Bronchial epithelial cell (primary cell): ENCODE data around the gene HAAO. TPM values are rescaled to one million over a fixed set of nuclear protein-coding genes. Genes with fewer than 3 reads are reported as not detected.

Source experiments
- DNase-seq: peaks from one replicate; pipeline ENCODE4 v3.0.0-alpha.2; 2010; ENCODE audit warnings: low read depth
- FAIRE-seq: peaks from 2 replicates; lab custom pipeline; 2011; peaks lifted over from hg19 to GRCh38; lab: Jason Lieb, UNC
- H3K27me3 ChIP-seq: 2 replicates; pipeline ENCODE4 v1.5.1; 2011; ENCODE audit warnings: low read length; ENCODE audit not compliant: control insufficient read depth, insufficient read depth
- H3K36me3 ChIP-seq: 2 replicates; pipeline ENCODE4 v1.5.1; 2011; ENCODE audit warnings: low read length; ENCODE audit not compliant: control insufficient read depth, insufficient read depth
- H3K4me3 ChIP-seq: 2 replicates; pipeline ENCODE4 v1.5.1; 2011; ENCODE audit warnings: mild to moderate bottlenecking, low read depth, low read length, control low read depth
- total RNA-seq: library from RNA; depleted of rRNA; stranded (reverse); fragments of >200 nt; gene quantifications from 2 replicates; pipeline ENCODE4 v1.2.1, GENCODE V29; 2014
- TF ChIP-seq, protein P1 (sequence below): IDR thresholded peaks from 2 replicates; pipeline ENCODE4 v1.5.1; 2011; ENCODE audit warnings: mild to moderate bottlenecking, moderate library complexity, low read length, control low read depth, inconsistent platforms; ENCODE audit not compliant: insufficient read depth, severe bottlenecking

The HAAO gene
- total RNA-seq, 1 donor from 2014 or later: not detected

DNA sequence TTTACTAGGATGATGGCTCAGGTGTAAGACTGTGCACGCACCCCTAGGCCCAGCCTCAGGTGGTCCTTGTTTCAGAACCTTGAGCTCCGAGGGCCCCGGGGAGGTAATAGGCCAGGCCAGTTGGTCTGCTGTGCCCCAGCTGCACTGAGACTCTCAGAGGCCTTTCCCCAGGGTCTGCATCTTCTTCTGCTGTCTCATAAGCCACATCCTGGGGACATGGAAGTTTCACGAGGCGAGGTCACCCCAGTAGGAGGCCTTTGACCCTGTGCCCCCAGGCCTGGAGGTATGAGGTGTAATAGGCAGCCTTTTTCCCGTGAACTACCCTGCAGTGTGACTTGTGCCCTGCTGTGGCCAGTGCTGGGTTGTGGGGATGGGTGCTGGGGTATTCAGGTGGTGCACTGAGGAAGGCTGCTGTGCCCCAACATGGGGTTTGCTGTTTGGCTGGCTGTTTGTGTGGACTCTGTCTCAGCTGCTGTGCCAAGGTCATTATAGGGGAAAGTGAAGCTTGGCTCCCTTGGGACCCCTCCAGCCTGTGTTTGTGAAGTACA, 35.3 kb downstream of the HAAO start:
- FAIRE-seq: no peak
- DNase-seq: no peak
- H3K4me3 ChIP-seq: no peak overlapping the region
- H3K36me3 ChIP-seq: no peaks in the 10 kb centered on the region
- no peaks in the 10 kb centered on the region for H3K27me3 ChIP-seq
- TF ChIP-seq, protein P1, sequence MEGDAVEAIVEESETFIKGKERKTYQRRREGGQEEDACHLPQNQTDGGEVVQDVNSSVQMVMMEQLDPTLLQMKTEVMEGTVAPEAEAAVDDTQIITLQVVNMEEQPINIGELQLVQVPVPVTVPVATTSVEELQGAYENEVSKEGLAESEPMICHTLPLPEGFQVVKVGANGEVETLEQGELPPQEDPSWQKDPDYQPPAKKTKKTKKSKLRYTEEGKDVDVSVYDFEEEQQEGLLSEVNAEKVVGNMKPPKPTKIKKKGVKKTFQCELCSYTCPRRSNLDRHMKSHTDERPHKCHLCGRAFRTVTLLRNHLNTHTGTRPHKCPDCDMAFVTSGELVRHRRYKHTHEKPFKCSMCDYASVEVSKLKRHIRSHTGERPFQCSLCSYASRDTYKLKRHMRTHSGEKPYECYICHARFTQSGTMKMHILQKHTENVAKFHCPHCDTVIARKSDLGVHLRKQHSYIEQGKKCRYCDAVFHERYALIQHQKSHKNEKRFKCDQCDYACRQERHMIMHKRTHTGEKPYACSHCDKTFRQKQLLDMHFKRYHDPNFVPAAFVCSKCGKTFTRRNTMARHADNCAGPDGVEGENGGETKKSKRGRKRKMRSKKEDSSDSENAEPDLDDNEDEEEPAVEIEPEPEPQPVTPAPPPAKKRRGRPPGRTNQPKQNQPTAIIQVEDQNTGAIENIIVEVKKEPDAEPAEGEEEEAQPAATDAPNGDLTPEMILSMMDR: no peak

DNA sequence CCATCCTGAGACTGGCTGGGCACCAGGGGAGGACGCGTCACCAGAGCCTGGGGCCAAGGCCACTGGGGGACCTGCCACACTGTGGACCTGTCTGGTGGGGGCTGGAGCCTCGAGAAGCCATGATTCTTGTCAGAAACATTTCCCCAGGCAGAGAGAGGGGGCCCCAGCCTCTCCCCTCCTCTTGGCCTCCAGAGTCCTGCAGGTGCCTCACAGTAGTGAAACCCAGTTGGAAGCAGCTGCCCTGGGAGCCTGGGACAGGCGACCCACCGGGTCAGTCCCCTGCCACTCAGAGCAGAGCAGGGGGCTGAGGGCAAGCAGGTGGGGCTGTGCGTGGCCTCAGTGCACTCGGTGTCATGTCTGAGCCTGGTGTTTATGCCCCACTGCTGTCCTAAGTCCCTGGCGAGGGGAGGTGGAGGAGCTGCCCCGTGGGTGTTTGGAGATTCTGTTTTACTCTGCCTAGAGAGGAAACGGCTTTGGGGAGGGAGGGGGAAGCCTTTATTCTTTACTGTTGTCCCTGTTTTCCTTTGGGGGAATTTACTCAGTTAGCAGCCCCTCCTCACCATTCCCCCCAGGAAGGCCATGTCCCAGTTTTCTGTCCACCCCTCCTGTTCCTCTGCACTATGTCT, 36.1 kb downstream of the HAAO start:
- H3K27me3 ChIP-seq: no peaks in the 10 kb centered on the region
- no peak overlapping the region for H3K4me3 ChIP-seq
- no peaks in the 10 kb centered on the region for H3K36me3 ChIP-seq
- TF ChIP-seq, protein P1: no peak
- FAIRE-seq (no peak), DNase-seq (no peak)

DNA sequence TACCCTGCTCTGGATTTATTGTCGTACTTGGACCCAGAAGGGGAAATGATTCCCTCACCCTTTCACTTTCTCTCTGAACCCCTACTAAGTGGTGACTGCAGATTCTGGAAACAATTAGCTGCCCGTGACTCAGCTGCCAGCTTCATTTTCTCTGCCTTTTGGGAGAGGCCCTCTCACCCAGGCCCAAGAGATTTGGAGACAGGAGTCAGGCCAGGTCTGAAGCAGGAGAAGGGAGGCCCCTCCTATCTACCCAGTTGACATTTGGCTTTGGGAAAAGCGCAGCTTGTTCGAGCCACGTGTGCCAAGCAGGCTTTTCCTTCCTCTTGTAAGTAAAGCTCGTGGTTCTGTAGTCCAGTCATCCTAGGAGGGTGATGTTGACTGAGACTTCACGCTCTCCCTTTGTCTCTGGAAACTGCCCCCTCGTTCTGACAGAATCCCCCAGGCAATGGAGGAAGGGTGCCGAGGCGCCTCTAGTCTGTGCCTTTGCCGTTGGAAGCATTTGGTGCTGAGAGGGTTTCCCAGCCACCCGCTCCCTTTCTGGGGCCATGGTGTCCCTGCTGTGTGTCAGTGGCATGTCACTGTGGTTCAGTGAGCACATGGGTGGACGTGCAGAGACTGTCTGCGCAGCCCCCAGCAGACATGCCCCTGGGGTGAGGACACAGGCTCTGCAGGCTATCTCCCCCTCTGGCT, 37.0 kb downstream of the HAAO start:
- TF ChIP-seq, protein P1: no peak
- Histone ChIP-seq H3K27me3 (no peaks in the 10 kb centered on the region), H3K4me3 (no peak overlapping the region), H3K36me3 (no peaks in the 10 kb centered on the region)
- no peak for FAIRE-seq
- DNase-seq: no peak

DNA sequence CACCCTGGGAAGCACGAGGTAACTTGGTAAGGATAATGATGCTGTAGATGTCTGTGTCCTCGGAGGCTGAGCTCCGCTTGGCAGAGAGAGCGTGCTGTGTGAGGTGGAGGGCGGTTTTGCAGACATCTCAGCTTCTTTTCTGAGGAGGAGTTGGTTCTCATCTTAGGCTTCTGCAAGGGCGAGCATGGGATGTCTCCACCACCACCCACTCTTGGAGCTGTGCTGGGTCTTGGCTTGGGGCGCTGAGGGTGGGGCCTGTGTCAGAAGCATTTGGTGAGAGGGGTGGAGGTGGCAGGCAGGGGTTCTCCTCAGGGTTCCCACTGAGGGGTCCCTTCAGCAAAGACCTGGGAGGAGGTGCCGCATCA, 37.6 kb downstream of the HAAO start:
- H3K36me3 ChIP-seq: no peaks in the 10 kb centered on the region

DNA sequence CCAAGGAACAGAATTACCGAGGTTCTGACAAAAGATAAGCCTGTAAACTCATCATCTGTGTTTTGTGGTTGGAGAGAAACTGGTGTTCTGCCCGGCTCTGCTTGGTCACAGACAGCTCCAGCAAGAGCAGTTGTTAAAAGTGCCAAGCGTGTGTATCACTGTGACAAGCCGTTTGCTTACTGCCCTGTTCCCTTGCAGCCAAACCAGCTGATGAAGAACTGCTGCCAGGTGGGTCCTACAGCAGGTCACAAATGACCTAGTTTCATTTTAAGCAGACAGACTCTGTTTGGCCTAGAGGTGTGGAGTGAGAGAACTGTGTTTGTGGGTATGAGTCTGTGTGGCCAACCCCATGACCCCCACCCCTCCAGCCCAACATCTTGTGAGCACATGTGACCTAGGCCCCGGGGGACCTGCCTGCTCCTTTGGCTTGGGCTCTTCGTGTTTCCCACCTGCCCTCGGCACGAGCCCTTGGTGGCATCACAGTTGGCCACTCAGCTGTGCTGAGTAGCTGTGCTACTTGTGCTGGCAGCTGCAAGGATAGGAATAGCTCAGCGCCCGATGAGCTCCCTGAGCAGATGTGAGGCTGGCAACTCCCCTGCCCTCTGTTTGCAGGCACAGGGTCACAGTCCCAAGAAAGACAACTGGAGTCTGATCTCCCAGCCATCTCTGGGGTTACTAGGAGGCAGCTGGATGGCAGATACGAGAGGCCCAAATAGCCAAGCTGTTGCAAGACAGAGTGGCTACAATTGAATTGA, 38.2 kb downstream of the HAAO start:
- H3K4me3 ChIP-seq: no peak overlapping the region
- TF ChIP-seq, protein P1: no peak
- H3K36me3 ChIP-seq: no peaks in the 10 kb centered on the region
- no peak for FAIRE-seq
- H3K27me3 ChIP-seq: no peaks in the 10 kb centered on the region
- DNase-seq: no peak

More for the DNA sequence above, 37.6 kb downstream of the HAAO start:
- no peaks in the 10 kb centered on the region for H3K27me3 ChIP-seq
- DNase-seq (no peak), FAIRE-seq (no peak)
- TF ChIP-seq, protein P1: no peak
- H3K4me3 ChIP-seq: no peak overlapping the region
